K562 (cell line): ENCODE measurements around the gene KIF1A. TPM values are rescaled to one million over a fixed set of nuclear protein-coding genes. Genes with fewer than 3 reads are reported as not detected.

ENCODE experiments used
- CTCF ChIP-seq, 3 experiments: IDR thresholded peaks in 2 of 3; conservative IDR thresholded peaks in 1 of 3; 2 replicates each; pipeline ENCODE4 v1.5.1; 2011 to 2012; ENCODE audit warnings: low read length in 3 of 3, mild to moderate bottlenecking in 3 of 3, control low read depth in 2 of 3, improper control_type of control experiment in 1 of 3, inconsistent platforms in 1 of 3, low read depth in 1 of 3, mixed read lengths in 1 of 3, moderate library complexity in 1 of 3; ENCODE audit not compliant: insufficient read depth in 2 of 3
- FOXA3 ChIP-seq, 2 experiments: fragments of 450-650 bp in 1 of 2; sonication (generic) in 1 of 2; formaldehyde crosslinking; IDR thresholded peaks in 1 of 2; conservative IDR thresholded peaks in 1 of 2; 2 replicates each; pipeline versions ENCODE4 v1.4.0 to v1.8.0; 2020 to 2022; ENCODE audit warnings: mild to moderate bottlenecking in 2 of 2, missing genetic modification reagents in 1 of 2
- GMEB1 ChIP-seq: fragments of 250-450 bp; sonication (Bioruptor Pico); IDR thresholded peaks from 2 replicates; pipeline ENCODE4 v1.4.0; 2020; ENCODE audit warnings: mild to moderate bottlenecking
- HMG20B ChIP-seq: fragments of 250-450 bp; sonication (Bioruptor Pico); IDR thresholded peaks from 2 replicates; pipeline ENCODE4 v1.5.0; 2021; ENCODE audit warnings: mild to moderate bottlenecking
- ZNF639 ChIP-seq, 2 experiments: fragments of 200-800 bp in 1 of 2; sonication (Bioruptor generic) in 1 of 2; sonication (generic) in 1 of 2; formaldehyde crosslinking in 1 of 2; IDR thresholded peaks in 1 of 2; conservative IDR thresholded peaks in 1 of 2; 2 replicates each; pipeline versions ENCODE4 v1.5.0 to v1.6.1; 2016 to 2020; ENCODE audit warnings: missing compliant biosample characterization in 1 of 2, missing genetic modification characterization in 1 of 2, missing genetic modification reagents in 1 of 2
- polyA plus RNA-seq, 8 experiments: library from polyadenylated mRNA; depleted of rRNA in 4 of 8; stranded (reverse) in 5 of 8; unstranded in 3 of 8; fragments of >200 nt; fragmentation: Nextera tagmentation in 2 of 8; fragmentation: Illumina TruSeq in 1 of 8; extraction: Ambion mirVana in 2 of 8; extraction: Trizol in 1 of 8; gene quantifications; 2 replicates each; pipeline versions ENCODE4 v1.2.1 to v1.2.3, GENCODE V29; 2011 to 2014; ENCODE audit warnings: inconsistent platforms in 1 of 8, missing spikeins in 1 of 8
- total RNA-seq, 7 experiments: library from RNA; depleted of rRNA in 6 of 7; stranded (reverse); fragments of >200 nt in 6 of 7; fragmentation: Illumina TruSeq in 2 of 7; extraction: Trizol in 2 of 7; gene quantifications; 2 replicates each; pipeline versions ENCODE4 v1.2.1 to v1.2.3, GENCODE V29; 2011 to 2021; ENCODE audit warnings: low replicate concordance in 1 of 7
- TF ChIP-seq, protein P1 (sequence below), 2 experiments: IDR thresholded peaks; 2 replicates each; pipeline ENCODE4 v1.6.1; 2012; ENCODE audit warnings: improper control_type of control experiment in 2 of 2, low read depth in 2 of 2, low read length in 2 of 2, borderline replicate concordance in 1 of 2

Gene KIF1A
- total and polyA plus RNA-seq, 9 of the 15 experiments (the other 6 are each of a cell fraction or from before 2014, with no cell fraction given), result 0.07 to 1.4 (median 0.45) TPM; not detected in 2

DNA sequence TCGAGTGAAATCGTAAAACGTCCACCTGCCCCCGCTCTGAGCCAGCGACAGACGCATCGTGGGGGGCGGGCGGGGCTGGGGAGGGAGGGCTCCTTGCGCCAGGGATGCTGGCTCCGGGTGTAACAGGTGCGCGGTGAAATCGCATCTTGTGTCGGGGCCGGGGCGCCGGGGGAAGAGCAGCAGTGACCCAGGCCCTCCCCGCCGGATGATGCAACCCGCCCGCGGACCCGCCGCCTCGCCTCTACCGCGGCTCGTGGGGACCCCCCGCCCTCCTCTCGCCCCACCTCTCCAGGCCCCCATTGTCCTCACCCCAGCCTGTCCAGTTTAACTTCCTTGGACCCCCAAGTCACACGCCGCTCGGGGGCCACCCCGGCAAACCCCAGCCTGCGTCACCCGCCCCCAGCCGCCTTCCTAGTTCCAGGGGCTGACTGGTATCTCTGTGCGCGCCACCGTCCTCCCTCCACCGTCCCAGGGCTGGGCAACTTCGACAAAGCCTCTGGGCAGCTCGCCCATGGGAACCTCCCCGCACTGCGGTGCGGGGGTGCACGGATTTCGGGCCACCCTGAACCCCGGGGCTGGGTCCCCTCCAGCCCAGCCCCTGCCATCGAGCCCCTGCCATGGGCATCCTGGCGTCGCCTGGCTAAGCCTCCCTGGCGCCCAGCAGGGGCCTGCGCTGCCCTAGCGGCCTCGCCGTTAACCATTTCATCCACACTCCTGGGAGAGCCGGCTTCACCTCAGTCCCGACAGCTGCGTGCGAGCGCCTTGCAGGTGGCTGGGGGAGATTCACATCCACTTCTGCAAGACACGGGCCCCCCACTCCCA is 799 bp upstream of the KIF1A start (continued):
- no peak for TF ChIP-seq CTCF (IDR thresholded peaks at IDR 0.05 in 2 of 3, conservative IDR thresholded peaks at IDR 0.05 in 1 of 3; ENCODE audit: insufficient read depth in 2 of 3, low read depth in 1 of 3, low read length in 3 of 3)
- TF ChIP-seq FOXA3 (CRISPR knock-in tag; conservative IDR thresholded peaks at IDR 0.05 in 1 of 2, IDR thresholded peaks at IDR 0.05 in 1 of 2), result no peak
- TF ChIP-seq, protein P1, sequence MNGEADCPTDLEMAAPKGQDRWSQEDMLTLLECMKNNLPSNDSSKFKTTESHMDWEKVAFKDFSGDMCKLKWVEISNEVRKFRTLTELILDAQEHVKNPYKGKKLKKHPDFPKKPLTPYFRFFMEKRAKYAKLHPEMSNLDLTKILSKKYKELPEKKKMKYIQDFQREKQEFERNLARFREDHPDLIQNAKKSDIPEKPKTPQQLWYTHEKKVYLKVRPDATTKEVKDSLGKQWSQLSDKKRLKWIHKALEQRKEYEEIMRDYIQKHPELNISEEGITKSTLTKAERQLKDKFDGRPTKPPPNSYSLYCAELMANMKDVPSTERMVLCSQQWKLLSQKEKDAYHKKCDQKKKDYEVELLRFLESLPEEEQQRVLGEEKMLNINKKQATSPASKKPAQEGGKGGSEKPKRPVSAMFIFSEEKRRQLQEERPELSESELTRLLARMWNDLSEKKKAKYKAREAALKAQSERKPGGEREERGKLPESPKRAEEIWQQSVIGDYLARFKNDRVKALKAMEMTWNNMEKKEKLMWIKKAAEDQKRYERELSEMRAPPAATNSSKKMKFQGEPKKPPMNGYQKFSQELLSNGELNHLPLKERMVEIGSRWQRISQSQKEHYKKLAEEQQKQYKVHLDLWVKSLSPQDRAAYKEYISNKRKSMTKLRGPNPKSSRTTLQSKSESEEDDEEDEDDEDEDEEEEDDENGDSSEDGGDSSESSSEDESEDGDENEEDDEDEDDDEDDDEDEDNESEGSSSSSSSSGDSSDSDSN (IDR thresholded peaks at IDR 0.05; ENCODE audit: borderline replicate concordance in 1 of 2, low read depth in 2 of 2, low read length in 2 of 2), result no peak
- no peak for TF ChIP-seq GMEB1 (CRISPR knock-in tag)
- TF ChIP-seq HMG20B (CRISPR knock-in tag), result no peak
- TF ChIP-seq ZNF639 (CRISPR knock-in tag; conservative IDR thresholded peaks at IDR 0.05 in 1 of 2, IDR thresholded peaks at IDR 0.05 in 1 of 2), result no peak
